Measurements from ENCODE around the gene MYH9. TPM values are rescaled to one million over a fixed set of nuclear protein-coding genes. Genes with fewer than 3 reads are reported as not detected.

Gene MYH9
- total RNA-seq, 1 experiment from 2014 or later, result 653 TPM

DNA sequence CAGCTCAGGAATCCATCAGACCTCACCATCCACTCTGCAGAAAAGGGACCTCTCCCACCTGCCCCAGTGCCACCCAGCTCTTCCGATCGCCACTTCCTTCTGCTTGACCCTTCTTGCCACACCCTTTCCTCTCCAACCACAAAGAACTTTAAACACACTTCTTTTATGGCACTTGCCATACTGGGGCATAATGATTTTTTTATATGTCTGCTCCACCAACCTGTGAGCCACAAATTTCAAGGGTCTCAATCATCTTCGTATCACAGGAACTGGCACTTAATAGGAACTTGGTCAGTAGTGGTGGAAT lies 11.7 kb upstream of the MYH9 start:
- ChIA-PET POLR2A (no interaction called here), CTCF (interaction anchor here (0.7 kb wide), 1 partner anchor 34 kb away, joined by 3 read pairs; no protein-coding TSS in a partner anchor)
- H3K27me3 Mint-ChIP-seq (ENCODE audit: insufficient read depth, unreplicated experiment), result no peaks in the 10 kb centered on the region
- H3K4me3 Mint-ChIP-seq (ENCODE audit: unreplicated experiment), result no peak overlapping the region
- BruUV-seq (replicated peaks), result no TSS peak
- TF ChIP-seq, protein P1, sequence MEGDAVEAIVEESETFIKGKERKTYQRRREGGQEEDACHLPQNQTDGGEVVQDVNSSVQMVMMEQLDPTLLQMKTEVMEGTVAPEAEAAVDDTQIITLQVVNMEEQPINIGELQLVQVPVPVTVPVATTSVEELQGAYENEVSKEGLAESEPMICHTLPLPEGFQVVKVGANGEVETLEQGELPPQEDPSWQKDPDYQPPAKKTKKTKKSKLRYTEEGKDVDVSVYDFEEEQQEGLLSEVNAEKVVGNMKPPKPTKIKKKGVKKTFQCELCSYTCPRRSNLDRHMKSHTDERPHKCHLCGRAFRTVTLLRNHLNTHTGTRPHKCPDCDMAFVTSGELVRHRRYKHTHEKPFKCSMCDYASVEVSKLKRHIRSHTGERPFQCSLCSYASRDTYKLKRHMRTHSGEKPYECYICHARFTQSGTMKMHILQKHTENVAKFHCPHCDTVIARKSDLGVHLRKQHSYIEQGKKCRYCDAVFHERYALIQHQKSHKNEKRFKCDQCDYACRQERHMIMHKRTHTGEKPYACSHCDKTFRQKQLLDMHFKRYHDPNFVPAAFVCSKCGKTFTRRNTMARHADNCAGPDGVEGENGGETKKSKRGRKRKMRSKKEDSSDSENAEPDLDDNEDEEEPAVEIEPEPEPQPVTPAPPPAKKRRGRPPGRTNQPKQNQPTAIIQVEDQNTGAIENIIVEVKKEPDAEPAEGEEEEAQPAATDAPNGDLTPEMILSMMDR (IDR thresholded peaks at IDR 0.05; ENCODE audit: unreplicated experiment), result no peak
- no peaks in the 10 kb centered on the region for H3K36me3 Mint-ChIP-seq (ENCODE audit: insufficient read depth, unreplicated experiment)
- H3K9me3 Mint-ChIP-seq (ENCODE audit: unreplicated experiment), result no peaks in the 10 kb centered on the region
- intact Hi-C loops (cut with micrococcal nuclease), result no loop called here
- DNase-seq (ENCODE audit: unreplicated experiment), result no peak
- no peak overlapping the region for H3K27ac Mint-ChIP-seq (ENCODE audit: low read depth, unreplicated experiment)
- peaks cover 27% of the 10 kb centered on the region for H3K4me1 Mint-ChIP-seq (ENCODE audit: insufficient read depth, unreplicated experiment)

DNA sequence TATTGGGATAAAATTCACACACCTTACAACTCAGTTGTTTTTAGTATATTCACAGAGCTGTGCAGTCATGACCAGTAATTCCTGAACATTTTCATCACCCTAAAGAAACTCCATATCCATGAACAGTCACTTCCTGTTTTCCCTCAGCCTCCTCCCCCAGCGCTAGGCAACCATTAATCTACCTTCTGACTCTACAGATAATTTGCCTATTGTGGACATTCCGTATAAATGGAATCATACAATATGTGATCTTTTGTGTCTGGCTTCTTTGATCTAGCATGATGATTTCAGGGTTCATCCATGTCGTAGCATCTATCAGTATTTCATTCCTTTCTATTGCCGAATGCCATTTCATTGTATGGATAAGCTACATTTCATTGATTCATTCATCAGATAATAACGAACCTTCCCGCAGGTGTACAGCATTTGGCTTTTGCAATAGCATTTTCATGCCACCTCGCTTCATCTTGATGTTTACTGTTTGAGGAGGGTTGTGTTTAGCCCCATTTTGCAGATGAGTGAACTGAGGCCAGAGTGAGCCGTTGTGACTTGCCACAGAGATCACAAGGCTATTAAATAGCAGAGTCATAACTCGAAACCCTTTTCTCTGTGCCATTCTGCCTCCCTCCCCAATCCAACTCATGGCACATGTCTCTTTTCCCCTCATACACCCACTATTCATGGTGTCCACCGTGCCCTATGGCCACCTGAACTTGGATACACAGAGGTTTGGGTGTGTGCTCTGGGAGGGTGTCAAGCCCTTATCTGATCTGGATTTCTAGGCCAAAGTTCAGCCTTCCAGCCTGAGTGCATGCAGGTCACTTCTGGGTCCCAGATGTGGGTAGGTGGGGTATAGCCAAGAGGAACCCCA lies 11.1 kb upstream of the MYH9 start:
- Mint-ChIP-seq H3K36me3 (ENCODE audit: insufficient read depth, unreplicated experiment) (no peaks in the 10 kb centered on the region), H3K4me3 (ENCODE audit: unreplicated experiment) (no peak overlapping the region), H3K4me1 (ENCODE audit: insufficient read depth, unreplicated experiment) (peaks cover 27% of the 10 kb centered on the region), H3K27me3 (ENCODE audit: insufficient read depth, unreplicated experiment) (no peaks in the 10 kb centered on the region), H3K27ac (ENCODE audit: low read depth, unreplicated experiment) (peak overlapping the region; percentile 16), H3K9me3 (ENCODE audit: unreplicated experiment) (no peaks in the 10 kb centered on the region)
- intact Hi-C loops (cut with micrococcal nuclease), result no loop called here
- no TSS peak for BruUV-seq (replicated peaks)
- ChIA-PET POLR2A (interaction anchor here (1.0 to 1.2 kb wide), 2 partner anchors 11 kb away, joined by 3 to 5 read pairs; partner anchors contain the start of gene MYH9), CTCF (interaction anchor here (0.6 kb wide), 1 partner anchor 147 kb away, joined by 4 read pairs; no protein-coding TSS in a partner anchor)
- no peak for DNase-seq (ENCODE audit: unreplicated experiment)
- TF ChIP-seq, protein P1 (IDR thresholded peaks at IDR 0.05; ENCODE audit: unreplicated experiment), result no peak

- peak; percentile 35 for DNase-seq (ENCODE audit: unreplicated experiment)
- no TSS peak for BruUV-seq (replicated peaks)
- Mint-ChIP-seq H3K4me1 (ENCODE audit: insufficient read depth, unreplicated experiment) (peaks cover 27% of the 10 kb centered on the region), H3K36me3 (ENCODE audit: insufficient read depth, unreplicated experiment) (no peaks in the 10 kb centered on the region), H3K9me3 (ENCODE audit: unreplicated experiment) (no peaks in the 10 kb centered on the region), H3K4me3 (ENCODE audit: unreplicated experiment) (no peak overlapping the region), H3K27ac (ENCODE audit: low read depth, unreplicated experiment) (peak overlapping the region; percentile 7), H3K27me3 (ENCODE audit: insufficient read depth, unreplicated experiment) (no peaks in the 10 kb centered on the region)
- intact Hi-C loops (cut with micrococcal nuclease), result no loop called here
- ChIA-PET POLR2A (interaction anchor here (1.0 to 1.2 kb wide), 4 partner anchors 9 to 73 kb away, joined by 3 to 4 read pairs (median 4); partner anchors contain the start of gene MYH9), CTCF (no interaction called here)
- TF ChIP-seq, protein P1 (IDR thresholded peaks at IDR 0.05; ENCODE audit: unreplicated experiment), result no peak
These were observed 9.6 kb upstream of the MYH9 start for GRCh38 chr22:36397131-36398093.

DNA sequence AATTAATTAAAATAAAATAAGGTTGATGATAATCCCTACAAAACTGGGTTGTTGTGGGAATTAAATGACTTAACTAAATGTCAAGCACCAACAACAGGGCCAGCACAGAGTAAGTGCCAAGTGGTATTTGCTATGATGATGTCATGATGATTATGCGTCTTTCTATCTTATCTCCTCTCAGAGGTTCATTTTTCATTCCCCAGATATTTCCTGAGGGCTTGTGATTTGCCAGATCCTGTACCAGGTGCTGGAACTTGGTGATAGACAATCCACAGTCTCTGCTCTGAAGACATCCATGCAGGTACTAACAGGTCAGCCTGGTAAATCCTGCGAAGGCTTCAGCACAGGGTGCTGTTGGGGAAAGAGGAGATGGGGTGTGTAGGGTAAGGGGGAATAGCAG lies 8.1 kb upstream of the MYH9 start:
- Mint-ChIP-seq H3K27ac (ENCODE audit: low read depth, unreplicated experiment) (peak overlapping the region; percentile 17), H3K4me3 (ENCODE audit: unreplicated experiment) (no peak overlapping the region)
- CTCF ChIA-PET, result interaction anchor here (0.6 kb wide), 2 partner anchors 49 to 61 kb away, joined by 3 to 5 read pairs; no protein-coding TSS in a partner anchor

More for the DNA sequence above, 8.1 kb upstream of the MYH9 start:
- H3K9me3 Mint-ChIP-seq (ENCODE audit: unreplicated experiment), result no peaks in the 10 kb centered on the region
- H3K36me3 Mint-ChIP-seq (ENCODE audit: insufficient read depth, unreplicated experiment), result no peaks in the 10 kb centered on the region
- TF ChIP-seq, protein P1 (IDR thresholded peaks at IDR 0.05; ENCODE audit: unreplicated experiment), result no peak
- peaks cover 27% of the 10 kb centered on the region for H3K4me1 Mint-ChIP-seq (ENCODE audit: insufficient read depth, unreplicated experiment)
- intact Hi-C loops (cut with micrococcal nuclease), result no loop called here
- no TSS peak for BruUV-seq (replicated peaks)
- DNase-seq (ENCODE audit: unreplicated experiment), result no peak
- H3K27me3 Mint-ChIP-seq (ENCODE audit: insufficient read depth, unreplicated experiment), result no peaks in the 10 kb centered on the region
- POLR2A ChIA-PET, result interaction anchor here (0.7 to 1.1 kb wide), 2 partner anchors 14 to 44 kb away, joined by 3 to 4 read pairs; no protein-coding TSS in a partner anchor

All from MCF 10A (cell line).